Vagina (tissue), 2 donors: ENCODE results near the gene ZSWIM3.

Experiments
- POLR2A ChIP-seq, 2 donors: fragments of 450-650 bp; IDR thresholded peaks; one replicate each; pipeline ENCODE4 v1.6.1; 2017; ENCODE audit warnings: antibody characterized with exemption in 2 of 2, mild to moderate bottlenecking in 2 of 2, moderate library complexity in 2 of 2
- TF ChIP-seq, protein P1 (sequence below), 3 experiments: fragments of 450-650 bp in 2 of 3; fragments of 200-600 bp in 1 of 3; sonication (generic) in 1 of 3; IDR thresholded peaks; one replicate each; pipeline ENCODE4 v1.5.1; 2017 to 2019; ENCODE audit warnings: antibody characterized with exemption in 3 of 3, mild to moderate bottlenecking in 2 of 3, moderate library complexity in 2 of 3

DNA sequence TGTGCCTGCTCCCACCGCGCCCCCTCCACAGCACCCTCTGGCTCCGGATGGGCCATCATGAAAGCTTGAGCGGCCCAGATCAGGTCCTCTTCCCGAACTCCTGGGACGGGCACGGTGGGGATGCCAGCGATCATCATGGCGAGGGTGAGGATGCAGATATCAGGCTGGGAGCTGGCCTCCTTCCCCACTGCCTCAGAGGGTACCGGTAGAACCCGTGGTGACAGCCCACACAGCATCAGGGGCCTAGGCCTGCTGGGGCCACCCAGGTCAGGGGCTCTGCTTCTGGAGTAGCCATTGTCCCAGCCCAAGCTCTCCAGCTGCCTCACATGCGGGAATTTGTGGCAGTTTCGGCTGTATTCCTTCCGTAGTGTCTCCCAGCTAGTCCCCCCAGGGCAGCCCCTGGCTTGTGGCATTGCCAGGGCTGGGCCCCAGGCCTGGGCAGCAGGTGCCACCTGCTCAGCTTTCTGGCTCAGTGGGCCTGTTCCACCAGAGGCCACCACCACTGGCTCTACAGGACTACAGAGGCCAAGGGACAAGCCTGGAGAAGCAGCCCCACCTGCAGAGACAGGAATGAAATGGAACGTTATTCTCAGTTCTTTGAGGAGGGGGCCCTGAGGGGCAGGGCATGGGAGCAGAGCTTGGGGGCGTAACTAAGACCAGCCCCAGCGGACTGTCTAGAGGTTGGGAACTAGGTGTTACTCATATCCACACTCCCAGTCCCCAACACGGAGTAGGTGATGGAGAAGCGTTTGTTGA lies 29.4 kb downstream of the ZSWIM3 start:
- TF ChIP-seq, protein P1, sequence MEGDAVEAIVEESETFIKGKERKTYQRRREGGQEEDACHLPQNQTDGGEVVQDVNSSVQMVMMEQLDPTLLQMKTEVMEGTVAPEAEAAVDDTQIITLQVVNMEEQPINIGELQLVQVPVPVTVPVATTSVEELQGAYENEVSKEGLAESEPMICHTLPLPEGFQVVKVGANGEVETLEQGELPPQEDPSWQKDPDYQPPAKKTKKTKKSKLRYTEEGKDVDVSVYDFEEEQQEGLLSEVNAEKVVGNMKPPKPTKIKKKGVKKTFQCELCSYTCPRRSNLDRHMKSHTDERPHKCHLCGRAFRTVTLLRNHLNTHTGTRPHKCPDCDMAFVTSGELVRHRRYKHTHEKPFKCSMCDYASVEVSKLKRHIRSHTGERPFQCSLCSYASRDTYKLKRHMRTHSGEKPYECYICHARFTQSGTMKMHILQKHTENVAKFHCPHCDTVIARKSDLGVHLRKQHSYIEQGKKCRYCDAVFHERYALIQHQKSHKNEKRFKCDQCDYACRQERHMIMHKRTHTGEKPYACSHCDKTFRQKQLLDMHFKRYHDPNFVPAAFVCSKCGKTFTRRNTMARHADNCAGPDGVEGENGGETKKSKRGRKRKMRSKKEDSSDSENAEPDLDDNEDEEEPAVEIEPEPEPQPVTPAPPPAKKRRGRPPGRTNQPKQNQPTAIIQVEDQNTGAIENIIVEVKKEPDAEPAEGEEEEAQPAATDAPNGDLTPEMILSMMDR (IDR thresholded peaks at IDR 0.05) = no peak
- no peak for TF ChIP-seq POLR2A (IDR thresholded peaks at IDR 0.05)
